CD4-positive, alpha-beta T cell (primary cell): ENCODE data around the gene SERGEF. TPM values are rescaled to one million over a fixed set of nuclear protein-coding genes. Genes with fewer than 3 reads are reported as not detected.

Experiments
- ATAC-seq: fragments of 200-7000 bp; cut with Tn5 transposase; one replicate; pipeline ENCODE4 v1.10.0; 2022; ENCODE audit warnings: mild to moderate bottlenecking; ENCODE audit not compliant: poor library complexity
- CTCF ChIA-PET: fragments of 350-600 bp; sonication (Branson Sonifier 250); formaldehyde crosslinking; loops from one replicate; lab custom pipeline; 2021; ENCODE audit warnings: antibody characterized with exemption, inconsistent platforms; lab: Charles Lee
- POLR2A ChIA-PET: fragments of 350-600 bp; sonication (Branson Sonifier 250); formaldehyde crosslinking; loops from one replicate; lab custom pipeline; 2021; ENCODE audit warnings: antibody characterized with exemption, inconsistent platforms; lab: Charles Lee
- DNase-seq, 14 experiments: peaks; one replicate each; pipeline ENCODE4 v3.0.0-alpha.2; 2013 to 2020; ENCODE audit warnings: mixed read lengths in 2 of 14
- H3K27ac ChIP-seq, 2 donors: one replicate each; pipeline versions ENCODE4 v1.5.1 to v1.7.0; 2013; ENCODE audit warnings: low read length in 2 of 2, low read depth in 1 of 2, mild to moderate bottlenecking in 1 of 2
- H3K27me3 ChIP-seq, 2 experiments: 1 replicate in 1 of 2; 2 replicates in 1 of 2; pipeline versions ENCODE4 v1.6.1 to v1.7.0; 2013; ENCODE audit warnings: low read length in 2 of 2, control low read depth in 1 of 2, mild to moderate bottlenecking in 1 of 2, moderate library complexity in 1 of 2; ENCODE audit not compliant: insufficient read depth in 2 of 2, control insufficient read depth in 1 of 2
- H3K36me3 ChIP-seq: one replicate; pipeline ENCODE4 v1.6.1; 2013; ENCODE audit warnings: low read length, control low read depth; ENCODE audit not compliant: insufficient read depth
- H3K4me1 ChIP-seq: one replicate; pipeline ENCODE4 v1.6.1; 2013; ENCODE audit warnings: low read length, control low read depth; ENCODE audit not compliant: insufficient read depth
- H3K4me3 ChIP-seq: one replicate; pipeline ENCODE4 v1.5.1; 2013; ENCODE audit warnings: mild to moderate bottlenecking, low read length, moderate library complexity
- H3K9me3 ChIP-seq, 2 experiments: 1 replicate in 1 of 2; 2 replicates in 1 of 2; pipeline versions ENCODE4 v1.6.1 to v1.7.0; 2013; ENCODE audit warnings: low read length in 2 of 2, mild to moderate bottlenecking in 2 of 2, control low read depth in 1 of 2, moderate library complexity in 1 of 2; ENCODE audit not compliant: control insufficient read depth in 1 of 2, insufficient read depth in 1 of 2
- H3K27ac Mint-ChIP-seq: one replicate; pipeline ENCODE4 v1.8.0; 2020; ENCODE audit warnings: mixed read lengths
- H3K27me3 Mint-ChIP-seq: one replicate; pipeline ENCODE4 v1.8.0; 2021; ENCODE audit warnings: mixed read lengths
- H3K36me3 Mint-ChIP-seq: one replicate; pipeline ENCODE4 v1.8.0; 2021; ENCODE audit warnings: low read depth, mixed read lengths
- H3K4me1 Mint-ChIP-seq: one replicate; pipeline ENCODE4 v1.8.0; 2021; ENCODE audit warnings: low read depth, mixed read lengths
- H3K4me3 Mint-ChIP-seq: one replicate; pipeline ENCODE4 v1.8.0; 2020; ENCODE audit warnings: mild to moderate bottlenecking, mixed read lengths
- H3K9me3 Mint-ChIP-seq: one replicate; pipeline ENCODE4 v1.8.0; 2020; ENCODE audit warnings: mixed read lengths
- CTCF ChIP-seq: fragments of 200-600 bp; IDR thresholded peaks from one replicate; pipeline ENCODE4 v1.8.0; 2022; ENCODE audit warnings: antibody characterized with exemption, mild to moderate bottlenecking
- intact Hi-C, 2 experiments: fragments of 100-400 bp; cut with DNase I in 1 of 2; cut with micrococcal nuclease in 1 of 2; formaldehyde crosslinking; loops; one replicate each; pipeline versions ENCODE4 v1.15.1 to v1.9.0; 2023 to 2025; cut with DNase I, micrococcal nuclease
- total RNA-seq, 174 experiments: library from RNA in 2 of 174; stranded (reverse) in 2 of 174; gene quantifications; one replicate each; pipeline ENCODE4 v1.2.3 and lab custom pipeline; 2021 to 2026

The SERGEF gene
- total RNA-seq, 2 experiments from 2014 or later = 35.2 to 37.1 TPM

GRCh38 chr11:17770048-17770652, 242.7 kb downstream of the SERGEF start:
- DNase-seq = no peak
- Mint-ChIP-seq H3K27me3 (peaks cover 10% of the 10 kb centered on the region), H3K9me3 (no peaks in the 10 kb centered on the region), H3K4me3 (no peak overlapping the region), H3K36me3 (no peaks in the 10 kb centered on the region), H3K4me1 (no peaks in the 10 kb centered on the region), H3K27ac (no peak overlapping the region)
- intact Hi-C loops = no loop called here
- no peaks in the 10 kb centered on the region for H3K27me3 ChIP-seq
- H3K27ac ChIP-seq = no peak overlapping the region
- CTCF ChIA-PET = no interaction called here
- no peak for ATAC-seq
- no peaks in the 10 kb centered on the region for H3K36me3 ChIP-seq
- POLR2A ChIA-PET = no interaction called here
- TF ChIP-seq CTCF = no peak
- no peak overlapping the region for H3K4me3 ChIP-seq
- peaks cover 0 to 14% of the 10 kb centered on the region in 2 experiments for H3K9me3 ChIP-seq
- no peaks in the 10 kb centered on the region for H3K4me1 ChIP-seq

GRCh38 chr11:17769218-17769617, 243.6 kb downstream of the SERGEF start:
- no peaks in the 10 kb centered on the region for H3K36me3 Mint-ChIP-seq
- no peak overlapping the region for H3K4me3 ChIP-seq
- POLR2A ChIA-PET = no interaction called here
- H3K36me3 ChIP-seq = no peaks in the 10 kb centered on the region
- no peak overlapping the region for H3K27ac ChIP-seq
- CTCF ChIA-PET = no interaction called here
- H3K9me3 Mint-ChIP-seq = no peaks in the 10 kb centered on the region
- no peak overlapping the region for H3K4me3 Mint-ChIP-seq
- H3K27ac Mint-ChIP-seq = no peak overlapping the region
- no peaks in the 10 kb centered on the region for H3K4me1 Mint-ChIP-seq
- no peaks in the 10 kb centered on the region for H3K27me3 ChIP-seq
- peaks cover 11% of the 10 kb centered on the region for H3K27me3 Mint-ChIP-seq
- peaks cover 0 to 14% of the 10 kb centered on the region in 2 experiments for H3K9me3 ChIP-seq
- ATAC-seq (no peak), DNase-seq (no peak)
- H3K4me1 ChIP-seq = no peaks in the 10 kb centered on the region
- intact Hi-C loops = no loop called here
- TF ChIP-seq CTCF = no peak

DNA sequence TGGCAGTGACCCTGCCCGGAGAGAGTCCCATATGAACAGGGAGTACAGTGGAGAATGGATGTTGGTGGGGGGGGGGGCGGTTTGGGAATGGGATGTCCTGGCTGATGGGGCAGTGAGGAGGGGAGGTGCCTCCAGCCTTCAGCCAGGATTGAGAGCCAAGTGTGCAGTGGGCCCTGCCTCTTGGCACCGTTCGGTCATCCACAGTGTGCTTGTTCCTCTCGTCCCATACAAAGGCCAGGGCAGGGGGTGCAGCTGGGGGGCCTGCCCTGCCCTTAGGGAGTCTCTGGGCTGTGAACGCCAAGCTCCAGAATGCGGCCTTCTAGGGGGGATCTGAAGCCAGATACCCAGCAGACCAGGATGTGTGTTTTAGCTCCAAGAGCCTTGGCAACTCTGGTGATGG, 244.3 kb downstream of the SERGEF start:
- peaks cover 0 to 14% of the 10 kb centered on the region in 2 experiments for H3K9me3 ChIP-seq
- H3K4me3 Mint-ChIP-seq = no peak overlapping the region
- H3K27me3 ChIP-seq = no peaks in the 10 kb centered on the region
- H3K27me3 Mint-ChIP-seq = peaks cover 15% of the 10 kb centered on the region
- CTCF ChIA-PET = no interaction called here
- no peaks in the 10 kb centered on the region for H3K9me3 Mint-ChIP-seq
- POLR2A ChIA-PET = no interaction called here
- DNase-seq = no peak
- H3K27ac Mint-ChIP-seq = no peak overlapping the region
- intact Hi-C loops = no loop called here
- no peaks in the 10 kb centered on the region for H3K4me1 Mint-ChIP-seq
- no peak overlapping the region for H3K4me3 ChIP-seq
- TF ChIP-seq CTCF = no peak
- no peaks in the 10 kb centered on the region for H3K36me3 ChIP-seq
- H3K36me3 Mint-ChIP-seq = no peaks in the 10 kb centered on the region
- H3K27ac ChIP-seq = no peak overlapping the region
- no peaks in the 10 kb centered on the region for H3K4me1 ChIP-seq
- ATAC-seq = no peak
